Measurements from ENCODE around the gene GAL3ST2. TPM values are rescaled to one million over a fixed set of nuclear protein-coding genes. Genes with fewer than 3 reads are reported as not detected.

The GAL3ST2 gene
- total RNA-seq, 1 donor from 2014 or later = 0.42 TPM

- Mint-ChIP-seq H3K36me3 (ENCODE audit: unreplicated experiment) (peaks cover 11% of the 10 kb centered on the region), H3K9me3 (ENCODE audit: unreplicated experiment) (peaks cover 1% of the 10 kb centered on the region), H3K4me1 (ENCODE audit: low read depth, unreplicated experiment) (no peaks in the 10 kb centered on the region), H3K4me3 (ENCODE audit: unreplicated experiment) (no peak overlapping the region), H3K27me3 (ENCODE audit: unreplicated experiment) (peaks cover 2% of the 10 kb centered on the region), H3K27ac (ENCODE audit: unreplicated experiment) (no peak overlapping the region)
- DNase-seq = no peak
- no peak for TF ChIP-seq CTCF (IDR thresholded peaks at IDR 0.05; ENCODE audit: partially characterized antibody, unreplicated experiment)
Observed at GRCh38 chr2:241746084-241746483, 30.5 kb upstream of the GAL3ST2 start.

- no peak for DNase-seq
Observed at GRCh38 chr2:241748468-241749256, 28.0 kb upstream of the GAL3ST2 start.

GRCh38 chr2:241750076-241750840 lies 26.4 kb upstream of the GAL3ST2 start:
- TF ChIP-seq CTCF (IDR thresholded peaks at IDR 0.05; ENCODE audit: partially characterized antibody, unreplicated experiment) = no peak
- DNase-seq = no peak
- peaks cover 2% of the 10 kb centered on the region for H3K27me3 Mint-ChIP-seq (ENCODE audit: unreplicated experiment)
- H3K4me1 Mint-ChIP-seq (ENCODE audit: low read depth, unreplicated experiment) = no peaks in the 10 kb centered on the region
- H3K9me3 Mint-ChIP-seq (ENCODE audit: unreplicated experiment) = peaks cover 1% of the 10 kb centered on the region
- H3K4me3 Mint-ChIP-seq (ENCODE audit: unreplicated experiment) = no peak overlapping the region
- H3K36me3 Mint-ChIP-seq (ENCODE audit: unreplicated experiment) = peaks cover 11% of the 10 kb centered on the region
- no peak overlapping the region for H3K27ac Mint-ChIP-seq (ENCODE audit: unreplicated experiment)

More at GRCh38 chr2:241748468-241749256, 28.0 kb upstream of the GAL3ST2 start:
- Mint-ChIP-seq H3K4me1 (ENCODE audit: low read depth, unreplicated experiment) (no peaks in the 10 kb centered on the region), H3K4me3 (ENCODE audit: unreplicated experiment) (no peak overlapping the region), H3K36me3 (ENCODE audit: unreplicated experiment) (peaks cover 11% of the 10 kb centered on the region), H3K9me3 (ENCODE audit: unreplicated experiment) (peaks cover 1% of the 10 kb centered on the region), H3K27ac (ENCODE audit: unreplicated experiment) (no peak overlapping the region), H3K27me3 (ENCODE audit: unreplicated experiment) (peaks cover 2% of the 10 kb centered on the region)
- TF ChIP-seq CTCF (IDR thresholded peaks at IDR 0.05; ENCODE audit: partially characterized antibody, unreplicated experiment) = no peak

GRCh38 chr2:241751152-241751551 lies 25.5 kb upstream of the GAL3ST2 start:
- no peak for DNase-seq
- Mint-ChIP-seq H3K27ac (ENCODE audit: unreplicated experiment) (no peak overlapping the region), H3K27me3 (ENCODE audit: unreplicated experiment) (peaks cover 2% of the 10 kb centered on the region), H3K9me3 (ENCODE audit: unreplicated experiment) (peaks cover under 1% of the 10 kb centered on the region), H3K4me3 (ENCODE audit: unreplicated experiment) (no peak overlapping the region), H3K4me1 (ENCODE audit: low read depth, unreplicated experiment) (no peaks in the 10 kb centered on the region), H3K36me3 (ENCODE audit: unreplicated experiment) (peaks cover 2% of the 10 kb centered on the region)
- no peak for TF ChIP-seq CTCF (IDR thresholded peaks at IDR 0.05; ENCODE audit: partially characterized antibody, unreplicated experiment)

GRCh38 chr2:241751776-241752175 lies 24.8 kb upstream of the GAL3ST2 start:
- peaks cover 2% of the 10 kb centered on the region for H3K27me3 Mint-ChIP-seq (ENCODE audit: unreplicated experiment)
- no peaks in the 10 kb centered on the region for H3K4me1 Mint-ChIP-seq (ENCODE audit: low read depth, unreplicated experiment)
- no peak overlapping the region for H3K27ac Mint-ChIP-seq (ENCODE audit: unreplicated experiment)
- TF ChIP-seq CTCF (IDR thresholded peaks at IDR 0.05; ENCODE audit: partially characterized antibody, unreplicated experiment) = no peak
- no peaks in the 10 kb centered on the region for H3K9me3 Mint-ChIP-seq (ENCODE audit: unreplicated experiment)
- no peaks in the 10 kb centered on the region for H3K36me3 Mint-ChIP-seq (ENCODE audit: unreplicated experiment)
- no peak overlapping the region for H3K4me3 Mint-ChIP-seq (ENCODE audit: unreplicated experiment)
- DNase-seq = no peak
